ENCODE results near the gene C1QTNF8.

The C1QTNF8 gene

GRCh38 chr16:1082266-1082951 lies 13.6 kb downstream of the C1QTNF8 start:
- no peak overlapping the region for H3K4me3 Mint-ChIP-seq
- H3K9me3 Mint-ChIP-seq, result peaks cover 10% of the 10 kb centered on the region
- H3K36me3 Mint-ChIP-seq (ENCODE audit: low read depth), result peaks cover 5% of the 10 kb centered on the region
- peaks cover 19% of the 10 kb centered on the region for H3K27me3 Mint-ChIP-seq
- no peaks in the 10 kb centered on the region for H3K4me1 Mint-ChIP-seq (ENCODE audit: low read depth)
- no peak overlapping the region for H3K27ac Mint-ChIP-seq

- Mint-ChIP-seq H3K27ac (no peak overlapping the region), H3K9me3 (peaks cover 10% of the 10 kb centered on the region), H3K4me1 (ENCODE audit: low read depth) (no peaks in the 10 kb centered on the region), H3K36me3 (ENCODE audit: low read depth) (peaks cover 5% of the 10 kb centered on the region), H3K4me3 (no peak overlapping the region), H3K27me3 (peaks cover 19% of the 10 kb centered on the region)
Observed at GRCh38 chr16:1081734-1082265, 14.2 kb downstream of the C1QTNF8 start.

- Mint-ChIP-seq H3K4me3 (no peak overlapping the region), H3K36me3 (ENCODE audit: low read depth) (peaks cover 5% of the 10 kb centered on the region), H3K9me3 (peaks cover 10% of the 10 kb centered on the region), H3K27me3 (peaks cover 25% of the 10 kb centered on the region), H3K27ac (no peak overlapping the region), H3K4me1 (ENCODE audit: low read depth) (no peaks in the 10 kb centered on the region)
Observed at GRCh38 chr16:1080801-1081733, 15.0 kb downstream of the C1QTNF8 start.

- no peak overlapping the region for H3K27ac Mint-ChIP-seq
- peaks cover 17% of the 10 kb centered on the region for H3K27me3 Mint-ChIP-seq
- peaks cover 1% of the 10 kb centered on the region for H3K9me3 Mint-ChIP-seq
- peaks cover under 1% of the 10 kb centered on the region for H3K36me3 Mint-ChIP-seq (ENCODE audit: low read depth)
- no peaks in the 10 kb centered on the region for H3K4me1 Mint-ChIP-seq (ENCODE audit: low read depth)
- no peak overlapping the region for H3K4me3 Mint-ChIP-seq
Observed at GRCh38 chr16:1079786-1080525, 16.1 kb downstream of the C1QTNF8 start.

- Mint-ChIP-seq H3K4me1 (ENCODE audit: low read depth) (no peaks in the 10 kb centered on the region), H3K27ac (no peak overlapping the region), H3K36me3 (ENCODE audit: low read depth) (no peaks in the 10 kb centered on the region), H3K9me3 (no peaks in the 10 kb centered on the region), H3K4me3 (no peak overlapping the region), H3K27me3 (peaks cover 17% of the 10 kb centered on the region)
Observed at GRCh38 chr16:1079341-1079740, 16.7 kb downstream of the C1QTNF8 start.

GRCh38 chr16:1078579-1079021 lies 17.4 kb downstream of the C1QTNF8 start:
- Mint-ChIP-seq H3K9me3 (no peaks in the 10 kb centered on the region), H3K4me3 (no peak overlapping the region), H3K27me3 (peaks cover 17% of the 10 kb centered on the region), H3K36me3 (ENCODE audit: low read depth) (no peaks in the 10 kb centered on the region), H3K4me1 (ENCODE audit: low read depth) (no peaks in the 10 kb centered on the region), H3K27ac (no peak overlapping the region)

- Mint-ChIP-seq H3K4me3 (no peak overlapping the region), H3K4me1 (ENCODE audit: low read depth) (no peaks in the 10 kb centered on the region)
Observed at GRCh38 chr16:1077877-1078578, 18.0 kb downstream of the C1QTNF8 start.

GRCh38 chr16:1076801-1077576 lies 19.1 kb downstream of the C1QTNF8 start:
- Mint-ChIP-seq H3K27ac (no peak overlapping the region), H3K36me3 (ENCODE audit: low read depth) (no peaks in the 10 kb centered on the region), H3K27me3 (peaks cover 9% of the 10 kb centered on the region), H3K4me3 (no peak overlapping the region), H3K9me3 (no peaks in the 10 kb centered on the region), H3K4me1 (ENCODE audit: low read depth) (no peaks in the 10 kb centered on the region)

More at GRCh38 chr16:1077877-1078578, 18.0 kb downstream of the C1QTNF8 start:
- no peaks in the 10 kb centered on the region for H3K36me3 Mint-ChIP-seq (ENCODE audit: low read depth)
- H3K27ac Mint-ChIP-seq, result no peak overlapping the region
- no peaks in the 10 kb centered on the region for H3K9me3 Mint-ChIP-seq
- H3K27me3 Mint-ChIP-seq, result peaks cover 17% of the 10 kb centered on the region

GRCh38 chr16:1075546-1075945 lies 20.5 kb downstream of the C1QTNF8 start:
- Mint-ChIP-seq H3K4me1 (ENCODE audit: low read depth) (no peaks in the 10 kb centered on the region), H3K36me3 (ENCODE audit: low read depth) (no peaks in the 10 kb centered on the region), H3K27ac (no peak overlapping the region), H3K9me3 (no peaks in the 10 kb centered on the region), H3K4me3 (no peak overlapping the region), H3K27me3 (peaks cover 6% of the 10 kb centered on the region)

GRCh38 chr16:1074379-1074649 lies 21.7 kb downstream of the C1QTNF8 start:
- Mint-ChIP-seq H3K27me3 (peaks cover 6% of the 10 kb centered on the region), H3K27ac (no peak overlapping the region), H3K4me1 (ENCODE audit: low read depth) (no peaks in the 10 kb centered on the region), H3K4me3 (no peak overlapping the region), H3K9me3 (no peaks in the 10 kb centered on the region), H3K36me3 (ENCODE audit: low read depth) (no peaks in the 10 kb centered on the region)

GRCh38 chr16:1073566-1074378 lies 22.3 kb downstream of the C1QTNF8 start:
- no peak overlapping the region for H3K27ac Mint-ChIP-seq
- H3K36me3 Mint-ChIP-seq (ENCODE audit: low read depth), result no peaks in the 10 kb centered on the region
- H3K9me3 Mint-ChIP-seq, result no peaks in the 10 kb centered on the region
- H3K4me3 Mint-ChIP-seq, result no peak overlapping the region
- no peaks in the 10 kb centered on the region for H3K4me1 Mint-ChIP-seq (ENCODE audit: low read depth)
- H3K27me3 Mint-ChIP-seq, result peaks cover 6% of the 10 kb centered on the region

GRCh38 chr16:1073262-1073558 lies 22.8 kb downstream of the C1QTNF8 start:
- no peak overlapping the region for H3K4me3 Mint-ChIP-seq
- no peak overlapping the region for H3K27ac Mint-ChIP-seq
- H3K27me3 Mint-ChIP-seq, result peaks cover 6% of the 10 kb centered on the region
- no peaks in the 10 kb centered on the region for H3K4me1 Mint-ChIP-seq (ENCODE audit: low read depth)
- no peaks in the 10 kb centered on the region for H3K36me3 Mint-ChIP-seq (ENCODE audit: low read depth)
- H3K9me3 Mint-ChIP-seq, result no peaks in the 10 kb centered on the region

- Mint-ChIP-seq H3K27me3 (peaks cover 7% of the 10 kb centered on the region), H3K4me3 (no peak within 1 kb of the TSS), H3K36me3 (ENCODE audit: low read depth) (peaks cover 1% of the 10 kb centered on the region), H3K27ac (no peak within 1 kb of the TSS), H3K4me1 (ENCODE audit: low read depth) (peaks cover 2% of the 10 kb centered on the region), H3K9me3 (no peaks in the 10 kb centered on the region)
Observed at GRCh38 chr16:1072526-1073261, 23.4 kb downstream of the C1QTNF8 start, which contains the start of gene SSTR5. SSTR5 (plus strand) TSS chr16:1072747; CDS start chr16:1078869, 6,122 bp downstream.
